ENCODE results near the gene KLHL3.

KLHL3 gene

GRCh38 chr5:137760719-137761516, 25.0 kb upstream of the KLHL3 start:
- DNase-seq (ENCODE audit: extremely low spot score) = no peak
- ChIA-PET CTCF (no interaction called here), POLR2A (interaction anchor here (1.3 to 1.5 kb wide), 2 partner anchors 8 to 129 kb away, joined by 3 to 4 read pairs; partner anchors contain the start of gene PKD2L2)
- TF ChIP-seq ELF4 (IDR thresholded peaks at IDR 0.05) (no peak), FOXA1 (IDR thresholded peaks at IDR 0.05) (no peak), NFRKB (IDR thresholded peaks at IDR 0.05) (no peak), ARNT (IDR thresholded peaks at IDR 0.05) (no peak), BHLHE40 (IDR thresholded peaks at IDR 0.05; ENCODE audit: borderline replicate concordance) (no peak), L3MBTL2 (conservative IDR thresholded peaks at IDR 0.05) (no peak), PKNOX1 (IDR thresholded peaks at IDR 0.05) (no peak), TARDBP (IDR thresholded peaks at IDR 0.05) (no peak), LEF1 (IDR thresholded peaks at IDR 0.05; ENCODE audit: borderline replicate concordance) (no peak), ZNF384 (IDR thresholded peaks at IDR 0.05) (no peak)

- ChIA-PET POLR2A (no interaction called here), CTCF (no interaction called here)
- DNase-seq (ENCODE audit: extremely low spot score) = no peak
- TF ChIP-seq TARDBP (IDR thresholded peaks at IDR 0.05) (no peak), ELF4 (IDR thresholded peaks at IDR 0.05) (no peak), SP1 (IDR thresholded peaks at IDR 0.05) (no peak), L3MBTL2 (conservative IDR thresholded peaks at IDR 0.05) (no peak)
Measured at GRCh38 chr5:137760294-137760693, 24.4 kb upstream of the KLHL3 start.

GRCh38 chr5:137758715-137759306, 22.9 kb upstream of the KLHL3 start:
- ChIA-PET CTCF (interaction anchor here (0.7 kb wide), 1 partner anchor 146 kb away, joined by 3 read pairs; no protein-coding TSS in a partner anchor), POLR2A (no interaction called here)
- TF ChIP-seq ZNF384 (IDR thresholded peaks at IDR 0.05) = no peak
- TF ChIP-seq SUZ12 (IDR thresholded peaks at IDR 0.05) = no peak
- TF ChIP-seq SP1 (IDR thresholded peaks at IDR 0.05) = no peak
- no peak for TF ChIP-seq FOXM1 (IDR thresholded peaks at IDR 0.05; ENCODE audit: borderline replicate concordance)
- no peak for TF ChIP-seq LEF1 (IDR thresholded peaks at IDR 0.05; ENCODE audit: borderline replicate concordance)
- TF ChIP-seq NFRKB (IDR thresholded peaks at IDR 0.05) = no peak
- no peak for DNase-seq (ENCODE audit: extremely low spot score)

GRCh38 chr5:137758121-137758520, 22.2 kb upstream of the KLHL3 start:
- no peak for DNase-seq (ENCODE audit: extremely low spot score)
- TF ChIP-seq CTBP1 (IDR thresholded peaks at IDR 0.05; ENCODE audit: borderline replicate concordance) (no peak), ZNF384 (IDR thresholded peaks at IDR 0.05) (no peak), PKNOX1 (IDR thresholded peaks at IDR 0.05) (no peak), SP1 (IDR thresholded peaks at IDR 0.05) (no peak), LEF1 (IDR thresholded peaks at IDR 0.05; ENCODE audit: borderline replicate concordance) (no peak), ARNT (IDR thresholded peaks at IDR 0.05) (no peak), ELF4 (IDR thresholded peaks at IDR 0.05) (no peak), FOXA1 (IDR thresholded peaks at IDR 0.05) (no peak), FOXK2 (IDR thresholded peaks at IDR 0.05) (no peak), TARDBP (IDR thresholded peaks at IDR 0.05) (no peak), L3MBTL2 (conservative IDR thresholded peaks at IDR 0.05) (no peak), NFRKB (IDR thresholded peaks at IDR 0.05) (no peak), FOXM1 (IDR thresholded peaks at IDR 0.05; ENCODE audit: borderline replicate concordance) (no peak), SUZ12 (IDR thresholded peaks at IDR 0.05) (no peak), BHLHE40 (IDR thresholded peaks at IDR 0.05; ENCODE audit: borderline replicate concordance) (no peak)
- POLR2A ChIA-PET = no interaction called here
- CTCF ChIA-PET = no interaction called here

- TF ChIP-seq HDGF (IDR thresholded peaks at IDR 0.05; ENCODE audit: borderline replicate concordance) (no peak), FOXM1 (IDR thresholded peaks at IDR 0.05; ENCODE audit: borderline replicate concordance) (no peak), FOXK2 (IDR thresholded peaks at IDR 0.05) (no peak), LEF1 (IDR thresholded peaks at IDR 0.05; ENCODE audit: borderline replicate concordance) (no peak), TARDBP (IDR thresholded peaks at IDR 0.05) (no peak), PKNOX1 (IDR thresholded peaks at IDR 0.05) (no peak), ELF4 (IDR thresholded peaks at IDR 0.05) (no peak), SUZ12 (IDR thresholded peaks at IDR 0.05) (no peak), FOXA1 (IDR thresholded peaks at IDR 0.05) (no peak), ZNF384 (IDR thresholded peaks at IDR 0.05) (no peak), BHLHE40 (IDR thresholded peaks at IDR 0.05; ENCODE audit: borderline replicate concordance) (no peak), SP1 (IDR thresholded peaks at IDR 0.05) (no peak), L3MBTL2 (conservative IDR thresholded peaks at IDR 0.05) (no peak), CTBP1 (IDR thresholded peaks at IDR 0.05; ENCODE audit: borderline replicate concordance) (no peak), ARNT (IDR thresholded peaks at IDR 0.05) (no peak)
- ChIA-PET CTCF (interaction anchor here (0.6 kb wide), 1 partner anchor 462 kb away, joined by 3 read pairs; no protein-coding TSS in a partner anchor), POLR2A (no interaction called here)
Measured at GRCh38 chr5:137757634-137758033, 21.7 kb upstream of the KLHL3 start.

More at GRCh38 chr5:137757634-137758033, 21.7 kb upstream of the KLHL3 start:
- DNase-seq (ENCODE audit: extremely low spot score) = no peak
